GM12801 (cell line): ENCODE data around the gene SPRR1A.

Source experiments
- CTCF ChIP-seq: IDR thresholded peaks from one replicate; pipeline ENCODE4 v1.5.1; 2011; ENCODE audit warnings: control low read depth; ENCODE audit not compliant: insufficient read length; ENCODE audit errors: extremely low read depth

Gene SPRR1A

DNA sequence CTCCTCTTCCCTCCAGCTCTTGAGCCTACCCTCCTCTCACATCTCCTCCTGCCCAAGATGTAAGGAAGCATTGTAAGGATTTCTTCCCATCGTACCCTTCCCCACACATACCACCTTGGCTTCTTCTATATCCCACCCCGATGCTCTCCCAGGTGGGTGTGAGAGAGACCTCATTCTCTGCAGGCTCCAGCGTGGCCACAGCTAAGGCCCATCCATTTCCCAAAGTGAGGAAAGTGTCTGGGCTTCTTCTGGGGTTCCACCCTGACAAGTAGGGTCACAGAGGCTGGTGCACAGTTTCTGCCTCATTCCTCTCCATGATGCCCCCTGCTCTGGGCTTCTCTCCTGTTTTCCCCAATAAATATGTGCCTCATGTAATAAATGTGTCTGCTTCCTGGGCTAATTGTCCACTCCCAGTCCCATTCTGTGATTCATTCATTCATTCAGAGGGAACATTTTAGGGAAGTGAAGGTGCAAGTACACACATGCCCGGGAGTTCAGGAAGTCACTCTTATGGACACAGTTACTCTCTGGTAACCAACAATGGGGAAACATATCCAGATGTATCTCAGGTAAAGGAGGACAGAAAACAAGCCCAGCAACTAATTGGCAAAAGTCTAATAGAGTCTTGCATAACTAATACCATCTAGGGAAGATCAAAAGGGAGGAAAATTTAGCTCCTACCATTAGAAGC, 11.5 kb upstream of the SPRR1A start:
- TF ChIP-seq CTCF: no peak

GRCh38 chr1:152976688-152977087, 7.2 kb upstream of the SPRR1A start:
- TF ChIP-seq CTCF: no peak

- no peak for TF ChIP-seq CTCF
Measured at GRCh38 chr1:152977614-152978013, 6.3 kb upstream of the SPRR1A start.

DNA sequence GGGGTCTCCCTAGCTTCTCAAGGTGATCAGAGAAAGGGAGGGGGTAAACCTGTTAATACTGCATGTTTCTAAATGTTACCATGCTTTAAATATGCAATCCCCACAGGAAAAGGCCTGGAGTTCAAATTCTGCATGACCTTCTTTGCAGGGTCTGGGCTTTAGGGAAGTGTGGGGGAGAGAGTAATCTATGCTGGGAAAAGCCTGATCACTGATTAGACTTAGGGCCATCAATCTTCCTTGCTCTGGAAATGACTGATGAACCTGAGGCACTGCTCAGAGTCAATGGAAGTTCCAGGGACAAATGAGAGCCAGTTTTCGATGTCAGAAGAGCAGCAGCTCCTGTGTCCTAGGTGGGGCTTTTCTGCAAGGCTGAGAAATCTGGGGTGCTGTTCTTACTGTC, 3.2 kb upstream of the SPRR1A start:
- TF ChIP-seq CTCF: no peak

DNA sequence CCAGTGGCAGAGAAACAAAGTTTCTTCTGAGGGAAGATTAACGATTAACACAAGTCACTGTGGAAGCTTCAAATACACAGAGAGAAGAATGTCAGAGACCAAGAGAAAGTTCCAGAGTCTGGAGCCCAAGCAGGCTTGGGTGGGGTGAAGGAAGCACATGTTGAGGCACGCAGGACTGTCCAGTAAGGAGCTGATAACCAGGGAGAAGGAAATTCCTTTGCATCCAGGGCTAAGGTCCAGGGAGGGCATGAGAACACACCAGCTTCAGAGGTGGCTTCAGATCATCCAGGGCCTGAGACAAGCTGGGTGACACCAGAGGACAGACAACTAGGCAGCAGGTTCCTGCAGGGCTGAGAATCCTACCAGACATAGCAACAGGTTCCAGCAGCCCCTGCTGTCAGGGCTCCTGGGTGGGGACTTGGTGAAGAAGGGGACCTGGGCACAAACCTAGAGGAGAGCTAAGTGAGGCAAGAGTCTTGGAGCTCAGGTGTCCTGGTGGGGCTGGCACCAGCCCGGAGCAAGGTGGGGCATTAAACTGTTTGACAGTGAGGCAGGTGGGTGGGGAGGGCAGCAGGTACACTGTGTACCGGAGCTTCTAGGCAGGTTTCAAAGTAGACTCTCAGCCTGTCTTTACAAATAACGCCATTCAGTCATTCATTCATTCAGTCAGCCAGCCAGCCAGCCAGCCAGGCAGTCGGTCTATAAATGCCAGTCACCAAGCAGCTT, 2.6 kb upstream of the SPRR1A start:
- no peak for TF ChIP-seq CTCF

- TF ChIP-seq CTCF: no peak
Measured at GRCh38 chr1:152982076-152982475, 1.8 kb upstream of the SPRR1A start.

DNA sequence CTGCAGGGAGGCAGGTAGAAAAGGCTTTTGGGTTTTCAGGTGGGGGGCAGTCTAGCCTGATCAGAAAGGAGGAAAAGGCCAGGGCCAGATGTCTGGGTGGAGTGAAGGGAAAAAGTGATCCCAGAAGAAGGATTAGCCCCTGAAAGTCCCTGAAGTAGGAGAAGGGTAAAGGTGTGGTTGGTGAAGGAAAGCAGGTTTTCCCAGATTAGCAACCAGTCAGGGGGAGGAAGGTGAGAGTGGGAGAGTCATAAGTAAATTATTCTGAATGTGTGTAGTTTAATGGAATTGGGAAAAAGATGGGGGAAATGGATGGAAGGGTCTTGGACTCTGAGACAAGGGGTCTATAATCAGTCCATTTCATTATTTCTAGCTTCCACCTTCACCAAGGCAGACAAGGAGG, 647 bp upstream of the SPRR1A start:
- no peak for TF ChIP-seq CTCF
